ENCODE measurements around the gene CD68.
"Not testable (repeated sequence)": the region's sequence is repeated elsewhere in the genome, so short reads cannot be mapped to it uniquely, and the experiment has no call there.

The CD68 gene

DNA sequence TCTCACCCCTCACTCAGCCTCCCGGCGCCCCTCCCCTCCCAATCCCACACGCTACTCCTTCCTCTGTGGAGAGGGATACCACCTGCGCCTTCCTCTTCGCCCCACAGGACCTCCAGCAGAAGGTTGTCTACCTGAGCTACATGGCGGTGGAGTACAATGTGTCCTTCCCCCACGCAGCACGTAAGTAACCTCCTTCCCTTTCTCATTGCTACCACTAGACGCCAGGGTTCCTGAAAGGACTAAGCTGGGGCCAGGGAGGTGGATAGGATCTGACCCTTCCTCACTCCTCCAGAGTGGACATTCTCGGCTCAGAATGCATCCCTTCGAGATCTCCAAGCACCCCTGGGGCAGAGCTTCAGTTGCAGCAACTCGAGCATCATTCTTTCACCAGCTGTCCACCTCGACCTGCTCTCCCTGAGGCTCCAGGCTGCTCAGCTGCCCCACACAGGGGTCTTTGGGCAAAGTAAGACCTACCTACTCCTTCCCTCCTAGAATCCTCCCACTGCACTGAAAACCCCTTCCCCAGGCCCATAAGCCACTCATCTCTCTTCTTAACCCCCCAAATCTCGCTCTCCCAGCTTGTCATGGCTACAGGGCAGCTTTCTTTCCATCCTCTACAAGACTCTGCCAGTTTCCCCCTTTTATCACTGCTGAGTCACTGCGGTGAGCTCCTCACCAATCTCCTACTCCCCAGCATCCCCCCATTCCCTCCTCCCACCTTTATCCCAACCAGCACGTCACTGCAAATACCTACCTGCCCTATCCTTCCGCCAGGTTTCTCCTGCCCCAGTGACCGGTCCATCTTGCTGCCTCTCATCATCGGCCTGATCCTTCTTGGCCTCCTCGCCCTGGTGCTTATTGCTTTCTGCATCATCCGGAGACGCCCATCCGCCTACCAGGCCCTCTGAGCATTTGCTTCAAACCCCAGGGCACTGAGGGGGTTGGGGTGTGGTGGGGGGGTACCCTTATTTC lies 1.5 kb downstream of the CD68 start:
- DNase-seq, result no peak

- no peak for DNase-seq
Observed at GRCh38 chr17:7582396-7583252, 3.2 kb downstream of the CD68 start.

DNA sequence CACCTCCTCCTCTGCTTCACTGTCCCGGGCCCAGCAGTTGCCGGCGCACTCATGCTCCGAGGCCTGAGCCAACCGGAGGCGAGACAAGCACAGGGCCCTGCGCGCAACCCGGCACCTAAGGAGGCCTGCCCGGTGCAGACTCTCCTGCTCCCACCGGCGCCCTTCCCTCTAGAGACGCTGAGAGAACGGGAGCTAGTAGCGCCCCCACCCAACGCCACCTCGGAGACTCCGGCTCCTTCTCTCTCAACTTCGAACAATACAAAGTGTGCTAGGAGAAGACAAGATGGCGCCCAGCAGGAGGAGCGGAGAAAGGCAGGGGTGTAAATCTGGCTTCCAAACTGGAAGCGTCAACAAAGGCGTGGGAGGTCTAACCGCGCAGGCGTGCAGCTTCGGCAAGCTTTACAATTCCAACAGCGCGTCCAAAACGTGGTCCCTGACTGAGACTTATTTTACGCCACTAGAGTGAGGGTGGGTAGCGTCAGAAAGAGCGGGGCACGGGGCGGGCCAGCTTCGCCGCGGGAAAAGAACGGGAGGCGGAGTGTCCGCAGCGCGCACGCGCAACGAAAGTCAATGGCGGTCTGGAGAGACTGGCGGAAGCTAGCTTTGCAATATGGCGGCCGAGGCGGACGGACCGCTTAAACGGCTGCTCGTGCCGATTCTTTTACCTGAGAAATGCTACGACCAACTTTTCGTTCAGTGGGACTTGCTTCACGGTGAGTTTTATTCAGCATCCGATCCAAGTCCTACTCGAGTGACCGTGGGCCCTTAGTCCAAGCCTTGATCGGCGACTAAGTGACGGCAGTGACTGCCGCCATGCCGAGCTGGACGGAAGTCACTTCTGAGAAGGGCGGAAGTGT lies 4.0 kb downstream of the CD68 start, which contains the start of gene MPDU1:
Gene MPDU1 (plus strand): TSS at position 600 of the 857 bp plus-strand sequence. CDS start 11 bp downstream, at position 611.
- DNase-seq, result peak; percentile 85

GRCh38 chr17:7586673-7587419 lies 7.4 kb downstream of the CD68 start:
- DNase-seq, result no peak

GRCh38 chr17:7587420-7588151 lies 8.1 kb downstream of the CD68 start:
- DNase-seq, result no peak

GRCh38 chr17:7588553-7589203 lies 9.2 kb downstream of the CD68 start:
- DNase-seq, result no peak

- DNase-seq, result no peak
Observed at GRCh38 chr17:7589204-7589868, 9.9 kb downstream of the CD68 start.

GRCh38 chr17:7589891-7590691 lies 10.7 kb downstream of the CD68 start, which contains the start of gene SOX15:
TSS of gene SOX15 (minus strand) at chr17:7590094. CDS start at chr17:7589676, 418 bp downstream.
- DNase-seq, result no peak

GRCh38 chr17:7590743-7591142 lies 11.3 kb downstream of the CD68 start:
- DNase-seq, result no peak

GRCh38 chr17:7591596-7591995 lies 12.2 kb downstream of the CD68 start:
- DNase-seq, result no peak

- no peak for DNase-seq
Observed at GRCh38 chr17:7592422-7593021, 13.1 kb downstream of the CD68 start.

DNA sequence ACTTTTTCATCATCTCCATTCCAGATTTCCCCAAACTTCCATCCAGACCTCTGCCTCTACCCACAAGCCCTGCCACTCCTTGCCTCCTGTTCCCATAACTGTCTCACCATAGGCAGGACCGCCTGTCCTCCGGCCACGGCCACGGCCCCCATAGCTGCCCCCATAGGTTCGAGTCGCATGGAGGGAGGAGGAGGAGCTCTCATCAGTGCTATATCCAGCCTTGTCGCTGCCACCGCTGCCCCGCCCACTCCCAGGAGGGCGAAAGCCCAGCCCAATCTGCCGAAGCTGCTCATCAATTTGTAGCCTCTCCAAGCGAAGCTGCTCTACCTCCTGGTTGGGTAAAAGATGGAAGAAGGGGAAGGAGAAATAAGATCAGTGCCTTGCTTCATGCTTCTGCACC lies 13.9 kb downstream of the CD68 start:
- no peak for DNase-seq

- not testable (repeated sequence) for DNase-seq
Observed at GRCh38 chr17:7597561-7597960, 18.1 kb downstream of the CD68 start.

DNA sequence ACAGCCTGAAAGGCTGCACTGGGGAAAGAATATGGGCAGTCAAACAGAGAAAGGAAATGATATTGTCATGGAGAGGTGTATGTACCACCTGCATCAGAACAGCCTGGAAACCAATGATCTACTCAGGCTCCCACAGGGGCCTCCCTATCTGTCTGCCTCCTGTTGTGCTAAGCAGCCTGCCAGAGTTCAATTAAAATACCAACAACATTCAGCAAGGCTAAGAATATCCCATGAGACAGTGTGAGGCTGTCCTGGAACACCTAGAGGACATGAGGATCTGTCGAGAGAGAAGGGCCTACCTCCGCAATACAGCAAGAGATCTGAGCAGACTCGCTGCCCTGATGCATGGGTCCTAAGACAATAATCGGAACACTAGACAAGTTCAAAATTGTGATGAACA lies 26.8 kb downstream of the CD68 start:
- no peak for DNase-seq

GRCh38 chr17:7610641-7611040 lies 31.2 kb downstream of the CD68 start:
- DNase-seq, result no peak

- no peak for DNase-seq
Observed at GRCh38 chr17:7611635-7612293, 32.3 kb downstream of the CD68 start.

- no peak for DNase-seq
Observed at GRCh38 chr17:7612294-7612640, 32.8 kb downstream of the CD68 start.

GRCh38 chr17:7613769-7614424 lies 34.5 kb downstream of the CD68 start:
- DNase-seq, result no peak

All from NCI-H2029 (cell line).